Activated effector memory CD4-positive, alpha-beta T cell treated with anti-CD3 and anti-CD28 coated beads, Interleukin-2, amount 50 U/mL, for 16 hours (primary cell): ENCODE measurements around the gene FAM107B.
"Not testable (repeated sequence)": the region's sequence is repeated elsewhere in the genome, so short reads cannot be mapped to it uniquely, and the experiment has no call there.

ENCODE experiments used
- DNase-seq: peaks from one replicate; pipeline ENCODE4 v3.0.0-alpha.2; 2020

The FAM107B gene

DNA sequence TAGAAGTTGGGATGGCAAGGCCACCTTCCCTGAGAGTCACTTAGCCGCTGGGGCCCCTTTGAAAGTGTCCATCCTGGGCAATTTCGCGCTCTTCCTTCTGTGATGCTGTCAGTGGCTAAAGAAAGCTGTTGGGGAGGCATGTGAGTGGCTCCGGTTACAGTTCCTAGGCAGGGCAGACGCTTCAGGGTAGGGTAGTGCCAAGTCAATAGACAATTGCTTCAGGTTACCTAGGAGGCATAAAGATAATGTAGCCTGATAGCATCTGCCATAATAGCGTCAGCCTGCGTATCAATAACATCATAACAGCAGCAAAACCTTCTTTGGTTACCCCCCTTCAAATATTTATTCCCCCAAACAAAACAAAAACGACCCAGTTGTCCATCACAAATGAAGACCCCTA, at the start of gene FAM107B:
Gene FAM107B (minus strand): TSS at position 101 of the 400 bp plus-strand sequence. CDS start 234 bp downstream, outside the sequence.
- no peak for DNase-seq

DNA sequence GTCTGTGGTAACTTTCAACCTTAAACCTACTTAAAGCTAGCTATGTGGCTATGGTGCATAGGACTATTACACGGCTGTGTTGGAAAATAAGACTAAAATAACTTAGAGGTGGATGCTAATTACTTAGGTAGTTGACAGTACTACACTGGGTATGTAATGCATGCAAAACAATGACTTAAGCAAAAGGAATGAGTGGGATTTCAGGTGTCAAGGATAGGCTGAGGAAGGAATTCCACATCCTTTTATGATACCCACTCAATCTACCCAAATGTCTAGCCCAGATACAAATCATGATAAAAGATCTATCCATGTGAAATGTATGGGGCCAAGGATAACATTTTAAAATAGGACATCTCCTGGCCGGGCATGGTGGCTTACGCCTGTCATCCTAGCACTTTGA, 49.3 kb upstream of the FAM107B start:
- no peak for DNase-seq

DNA sequence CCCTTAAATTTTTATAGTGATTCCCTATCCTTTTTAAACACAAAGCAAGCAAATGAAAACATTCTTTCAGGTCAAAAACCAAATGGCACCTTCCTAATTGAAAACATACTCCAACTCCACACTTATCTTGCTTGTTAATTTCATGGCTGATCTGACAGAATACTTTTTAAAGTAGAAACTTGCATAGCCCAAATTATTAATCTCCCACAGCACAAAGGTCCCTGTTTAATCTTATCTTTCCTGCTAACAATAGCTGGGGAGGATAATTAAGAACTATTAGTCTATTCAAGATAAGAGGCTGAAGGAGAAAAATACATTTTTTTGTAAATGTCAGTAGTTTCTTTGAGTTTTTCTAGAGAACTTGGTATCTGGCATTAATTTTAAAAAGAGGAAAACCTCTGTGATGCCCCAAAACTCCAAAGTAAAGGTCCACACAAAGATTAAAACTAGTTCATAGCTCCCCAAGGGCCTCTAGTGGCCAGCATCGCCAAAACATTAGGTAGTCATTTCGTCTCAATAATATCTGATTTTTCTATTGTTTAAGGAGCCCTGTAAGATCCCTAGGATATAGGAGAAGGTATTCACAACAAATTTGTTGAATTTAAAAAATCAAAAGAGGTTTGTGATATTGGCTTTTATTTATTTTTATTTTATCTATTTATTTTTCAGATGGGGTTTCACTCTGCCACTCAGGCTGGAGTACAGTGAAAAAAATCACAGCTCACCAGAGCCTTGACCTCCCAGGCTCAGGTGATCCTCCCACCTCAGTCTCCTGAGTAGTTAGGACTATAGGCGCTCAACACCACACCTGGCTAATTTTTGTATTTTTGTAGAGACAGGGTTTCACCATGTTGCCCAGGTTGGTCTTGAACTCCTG, 48.4 kb upstream of the FAM107B start:
- DNase-seq = peak; percentile 76

DNA sequence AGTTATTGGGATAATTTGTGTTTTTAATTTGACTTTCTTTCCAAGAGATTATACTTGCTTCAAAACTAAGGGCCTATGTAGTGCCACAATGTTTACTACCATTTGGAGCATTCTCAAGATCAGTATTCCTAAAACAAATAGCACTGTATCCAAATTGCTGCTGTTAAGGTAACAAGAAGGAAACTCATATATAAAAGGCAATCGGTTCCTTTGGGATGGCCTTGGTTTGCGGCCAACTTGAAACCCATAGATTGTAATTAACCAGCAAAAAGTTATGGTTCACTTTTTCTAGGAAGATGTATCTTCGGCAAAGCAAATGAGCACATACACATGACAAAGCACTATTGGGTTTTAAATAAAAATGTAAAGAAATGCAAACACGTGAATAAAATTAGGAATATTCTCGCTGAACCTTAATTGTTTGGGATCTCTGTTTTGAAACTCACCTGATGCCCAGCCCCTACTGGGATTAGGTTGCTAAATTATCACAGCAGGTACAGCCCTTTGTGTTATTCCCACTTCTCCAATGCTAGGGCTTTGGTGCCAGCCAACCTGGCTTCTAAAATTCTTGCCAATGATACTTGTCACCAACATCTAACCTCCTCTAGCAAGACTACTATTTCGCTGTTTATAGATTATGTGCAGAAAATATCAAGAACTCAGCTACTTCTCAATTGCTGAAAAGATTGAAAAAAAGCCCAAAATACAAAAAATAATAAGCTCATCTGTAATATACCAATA, 47.1 kb upstream of the FAM107B start:
- no peak for DNase-seq

DNA sequence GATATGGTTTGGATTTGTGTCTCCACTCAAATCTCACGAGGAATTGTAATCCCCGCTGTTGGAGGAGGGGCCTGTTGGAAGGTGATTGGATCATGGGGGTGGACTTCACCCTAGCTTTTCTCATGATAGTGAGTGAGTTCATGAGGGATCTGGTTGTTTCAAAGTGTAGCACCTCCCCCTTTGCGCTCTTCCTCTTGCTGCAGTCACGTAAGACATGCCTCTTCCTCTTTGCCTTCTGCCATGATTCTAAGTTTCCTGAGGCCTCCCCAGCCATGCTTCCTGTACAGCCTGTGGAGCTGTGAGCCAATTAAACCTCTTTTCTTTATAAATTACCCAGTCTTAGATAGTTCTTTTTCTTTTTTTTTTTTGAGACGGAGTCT, 46.1 kb upstream of the FAM107B start:
- DNase-seq = no peak

DNA sequence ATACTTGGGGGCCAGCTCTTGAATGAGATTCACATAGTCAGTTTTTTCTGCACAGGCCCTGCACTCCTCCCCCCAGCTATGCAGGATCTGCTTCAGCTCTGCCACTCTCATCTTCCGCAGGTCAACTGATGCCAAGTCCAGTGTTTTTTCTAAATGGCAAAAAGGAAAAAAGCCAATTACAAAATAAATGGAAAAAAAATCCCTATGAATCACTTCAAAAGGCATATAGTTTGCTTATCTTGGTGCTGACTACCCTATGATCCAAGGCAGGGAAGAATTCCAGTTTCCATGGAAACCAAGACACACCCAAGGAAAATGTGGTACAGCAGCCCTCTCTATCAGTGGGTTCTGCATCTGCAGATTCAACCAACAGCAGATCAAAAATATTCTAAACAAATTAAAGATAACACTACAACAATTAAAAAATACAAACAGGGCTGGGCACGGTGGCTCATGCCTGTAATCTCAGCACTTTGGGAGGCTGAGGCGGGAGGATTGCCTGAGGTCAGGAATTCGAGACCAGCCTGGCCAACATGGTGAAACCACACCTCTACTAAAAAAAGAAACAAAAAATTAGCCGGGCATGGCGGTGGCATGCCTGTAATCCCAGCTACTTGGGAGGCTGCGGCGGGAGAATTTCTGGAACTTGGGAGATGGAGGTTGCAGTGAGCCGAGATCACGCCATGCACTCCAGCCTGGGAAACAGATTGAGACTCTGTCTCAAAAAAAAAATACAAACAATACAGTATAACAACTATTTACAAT, 45.5 kb upstream of the FAM107B start:
- no peak for DNase-seq

DNA sequence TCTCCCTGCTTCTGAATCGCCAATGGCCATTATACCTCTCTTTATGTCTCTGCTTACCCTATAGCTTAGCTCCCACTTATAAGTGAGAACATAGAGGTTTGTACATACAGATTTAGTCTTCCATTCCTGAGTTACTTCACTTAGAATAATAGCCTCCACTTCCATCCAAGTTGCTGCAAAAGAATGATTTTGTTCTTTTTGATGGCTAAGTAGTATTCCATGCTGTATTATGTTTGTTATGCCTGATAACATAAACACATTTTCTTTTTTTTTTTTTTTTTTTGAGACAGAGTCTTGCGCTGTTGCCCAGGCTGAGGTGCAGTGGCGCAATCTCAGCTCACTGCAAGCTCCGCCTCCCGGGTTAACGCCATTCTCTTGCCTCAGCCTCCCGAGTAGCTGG, 42.0 kb upstream of the FAM107B start:
- DNase-seq = not testable (repeated sequence)

DNA sequence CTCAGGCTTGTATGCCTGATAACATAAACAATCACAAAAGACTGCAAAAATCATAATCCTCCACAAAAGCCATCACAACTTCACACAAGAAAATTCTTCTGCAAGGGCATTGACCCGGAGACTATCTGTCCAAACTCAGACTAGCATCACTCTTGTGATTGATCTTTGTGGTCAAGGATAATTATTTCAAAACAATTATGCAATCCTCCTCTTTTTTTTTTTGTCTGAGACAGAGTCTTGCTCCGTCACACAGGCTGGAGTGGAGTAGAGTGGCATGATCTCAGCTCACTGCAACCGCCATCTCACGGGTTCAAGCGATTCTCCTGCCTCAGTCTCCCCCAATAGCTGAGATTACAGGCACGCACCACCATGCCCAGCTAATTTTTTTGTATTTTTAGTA, 41.0 kb upstream of the FAM107B start:
- DNase-seq = no peak

DNA sequence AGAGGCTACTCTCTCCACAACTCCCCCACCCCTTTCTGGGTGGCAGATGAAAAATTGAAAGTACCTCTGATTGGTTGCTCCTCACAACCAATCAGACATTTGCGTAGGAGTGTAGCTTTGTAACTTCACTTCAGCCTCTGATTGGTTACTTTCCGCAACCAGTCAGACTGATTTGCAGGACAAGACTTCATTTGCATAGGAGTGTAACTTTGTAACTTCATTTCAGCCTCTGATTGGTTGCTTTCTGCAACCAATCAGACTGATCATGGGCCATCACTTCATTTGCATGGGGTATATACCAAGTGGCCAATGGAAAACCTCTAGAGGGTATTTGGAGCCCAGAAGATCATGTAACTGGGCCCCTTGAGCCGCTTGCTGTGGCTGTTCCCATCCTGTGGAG, 37.6 kb upstream of the FAM107B start:
- no peak for DNase-seq

DNA sequence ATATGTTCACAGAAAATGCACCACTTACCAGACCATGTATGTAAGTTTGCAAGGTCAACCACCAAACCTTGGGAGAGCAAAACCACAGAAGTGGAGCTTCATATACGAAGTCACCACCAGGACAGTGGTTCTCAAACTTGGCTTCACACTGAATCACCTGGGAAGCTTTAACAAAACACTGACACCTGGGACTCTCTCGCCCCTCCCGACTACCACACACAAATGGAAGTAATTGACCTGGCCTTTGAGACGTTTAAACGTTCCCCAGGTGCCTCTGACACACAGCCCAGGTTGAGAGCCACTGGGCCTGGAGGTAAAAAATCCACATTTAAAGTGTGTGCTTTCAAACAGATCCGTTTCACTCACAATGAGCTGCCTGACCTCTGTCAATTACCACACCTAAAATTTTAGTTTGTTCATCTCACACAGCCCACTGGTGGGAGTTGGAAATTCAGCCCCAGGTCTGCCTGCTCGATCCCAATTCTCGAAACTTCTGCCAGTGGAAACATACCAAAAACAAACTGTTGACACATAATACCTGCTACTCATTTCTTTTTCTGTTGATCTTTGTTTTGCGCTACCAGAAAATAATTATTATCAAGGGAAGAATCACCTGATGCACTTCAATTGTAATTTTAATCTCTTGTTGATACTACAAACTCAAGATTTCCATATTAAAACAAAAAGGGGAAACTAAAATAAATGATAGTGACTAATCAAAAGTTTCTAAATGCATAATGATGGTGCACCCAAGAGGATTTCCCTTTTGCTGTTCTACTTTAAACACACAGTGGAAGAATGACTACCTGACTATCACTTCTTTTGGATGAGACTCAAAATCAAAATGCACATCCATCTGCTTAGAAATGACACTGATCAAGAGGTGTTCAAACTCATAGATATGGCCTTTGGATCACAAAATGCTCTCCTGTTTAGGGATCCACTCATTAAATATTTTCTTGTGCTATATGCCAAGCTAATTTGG, 36.6 kb upstream of the FAM107B start:
- DNase-seq = no peak

DNA sequence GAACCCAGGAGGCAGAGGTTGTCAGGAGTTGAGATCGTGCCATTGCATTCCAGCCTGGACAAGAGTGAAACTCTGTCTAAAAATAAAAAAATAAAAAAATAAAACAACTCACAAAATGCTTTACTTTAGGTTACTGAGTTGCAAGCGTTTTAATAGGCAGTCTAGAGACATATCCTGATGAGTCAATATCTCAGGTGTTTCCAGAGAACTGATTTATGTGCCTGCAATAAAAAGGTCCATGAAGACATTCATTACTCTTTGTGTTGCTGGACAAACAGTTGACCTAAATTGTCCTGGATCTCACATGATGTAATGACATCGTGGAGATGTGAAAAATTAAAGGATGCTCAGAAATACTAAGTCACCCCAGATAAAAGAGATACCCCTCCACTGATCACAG, 31.6 kb upstream of the FAM107B start:
- DNase-seq = no peak

DNA sequence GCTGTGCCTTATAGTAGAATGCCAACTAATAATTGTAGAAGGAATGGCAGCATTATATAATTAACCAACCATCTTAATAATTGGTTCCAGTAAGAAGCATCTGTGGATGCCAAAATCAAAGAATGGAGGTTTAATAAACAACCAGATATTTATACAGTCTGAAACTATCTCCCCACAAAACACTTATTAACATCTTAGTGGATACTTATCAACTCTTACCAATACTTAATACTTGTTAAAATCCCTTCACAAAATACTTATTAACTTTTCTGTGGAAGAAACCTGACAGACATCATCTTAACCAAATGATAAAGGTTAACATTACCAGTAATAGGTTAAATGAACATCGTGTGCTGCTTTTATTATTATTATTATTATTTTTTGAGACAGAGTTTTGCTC, 29.1 kb upstream of the FAM107B start:
- no peak for DNase-seq

DNA sequence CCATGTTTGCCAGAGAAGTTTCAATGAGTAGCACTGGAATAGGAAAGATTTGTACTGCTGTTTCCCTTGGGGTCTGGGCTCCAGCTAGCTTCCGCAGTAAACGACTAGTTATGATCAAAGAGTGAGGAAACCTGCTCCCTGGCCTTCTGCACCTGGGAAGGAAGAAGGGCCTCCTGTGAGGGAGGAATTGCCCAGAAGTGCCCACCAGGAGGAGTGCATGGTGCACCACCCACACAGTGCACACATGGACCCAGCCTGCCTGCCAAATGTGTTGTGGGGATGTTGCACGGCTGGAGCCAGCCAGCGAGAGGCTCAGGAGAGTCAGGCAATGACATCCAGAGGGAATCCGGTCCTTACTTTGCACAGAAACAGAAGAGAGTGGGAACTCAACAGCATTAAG, 27.0 kb upstream of the FAM107B start:
- no peak for DNase-seq

DNA sequence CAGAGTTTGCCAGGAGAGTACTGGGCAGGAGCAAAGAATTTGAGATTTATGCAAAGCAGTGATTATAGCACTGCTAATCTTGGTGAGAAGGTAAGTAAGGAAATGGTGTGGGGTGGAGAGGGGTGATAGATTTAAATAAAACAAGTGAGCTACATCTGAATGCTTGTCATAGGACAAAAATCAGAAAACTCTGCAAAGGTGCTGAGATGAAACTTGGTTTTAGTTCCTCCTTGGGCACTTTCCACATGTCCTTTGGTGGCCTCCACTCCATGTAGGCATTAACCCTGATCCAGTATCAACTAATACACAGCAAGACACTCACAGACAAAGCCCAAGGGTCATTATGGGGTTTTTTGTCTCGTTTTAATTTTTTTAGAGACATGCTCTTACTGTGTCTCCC, 25.7 kb upstream of the FAM107B start:
- no peak for DNase-seq

DNA sequence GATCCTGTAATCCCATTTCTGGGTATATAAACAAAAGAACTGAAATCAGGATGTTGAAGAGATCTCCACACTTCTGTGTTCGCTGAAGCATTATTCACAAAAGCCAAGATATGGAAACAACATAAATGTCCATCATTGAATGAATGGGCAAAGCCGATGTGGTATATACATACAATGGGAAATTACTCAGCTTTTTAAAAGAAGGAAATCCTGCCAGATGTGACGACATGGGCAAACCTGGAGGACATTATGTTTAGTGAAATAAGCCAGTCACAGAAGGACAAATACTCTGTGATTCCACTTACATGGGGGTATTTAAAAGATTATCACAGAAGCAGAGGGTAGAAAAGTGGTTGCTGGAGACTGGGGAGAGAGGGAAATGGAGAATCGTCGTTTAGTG, 23.9 kb upstream of the FAM107B start:
- DNase-seq = no peak

DNA sequence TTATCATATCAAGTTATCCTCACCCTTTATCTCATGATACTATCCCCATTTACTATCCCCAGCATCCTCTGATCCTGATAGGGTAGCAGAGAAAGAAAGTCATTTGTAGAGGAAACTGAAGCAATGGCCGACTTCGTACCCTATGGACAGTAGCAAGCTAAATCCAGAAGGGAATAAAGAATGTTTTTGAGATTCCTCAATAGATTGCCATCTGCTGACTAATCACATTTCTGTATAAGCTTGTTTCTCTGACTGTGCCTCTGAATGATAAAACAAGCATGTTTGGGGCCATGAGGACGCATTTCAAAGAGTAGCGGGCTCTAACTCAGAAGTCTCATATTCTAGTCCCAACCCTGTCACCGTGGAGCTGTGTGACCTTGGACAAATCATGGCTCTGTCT, 13.2 kb upstream of the FAM107B start:
- DNase-seq = no peak

DNA sequence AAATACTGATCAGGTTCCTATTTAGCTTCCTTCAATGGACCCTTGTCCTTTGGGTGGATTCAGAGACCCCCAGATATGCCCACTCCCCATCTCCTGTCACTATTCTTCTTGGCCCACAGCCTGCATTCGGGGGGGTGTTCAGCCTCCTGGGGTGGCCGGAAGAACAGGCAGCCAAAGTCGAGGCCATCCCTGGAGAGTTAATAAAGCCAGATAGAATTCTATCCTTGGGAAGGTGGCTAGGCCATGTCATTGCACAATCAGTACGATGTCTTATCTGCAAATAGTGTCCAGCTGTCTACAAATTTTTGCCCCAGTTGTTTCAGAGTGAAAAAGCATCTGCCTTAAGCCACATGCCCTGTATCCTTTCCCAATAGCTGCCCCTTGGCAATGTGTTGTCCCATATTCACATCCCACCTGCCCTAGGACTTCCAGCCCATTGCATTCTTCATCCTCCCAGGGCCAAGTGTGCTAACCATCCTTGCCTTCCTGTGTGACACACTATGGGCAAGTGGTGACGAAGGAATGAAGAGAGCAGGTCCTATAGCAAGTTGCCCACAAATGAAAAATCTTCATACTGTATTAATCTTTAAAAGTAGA, 9.9 kb upstream of the FAM107B start:
- no peak for DNase-seq

DNA sequence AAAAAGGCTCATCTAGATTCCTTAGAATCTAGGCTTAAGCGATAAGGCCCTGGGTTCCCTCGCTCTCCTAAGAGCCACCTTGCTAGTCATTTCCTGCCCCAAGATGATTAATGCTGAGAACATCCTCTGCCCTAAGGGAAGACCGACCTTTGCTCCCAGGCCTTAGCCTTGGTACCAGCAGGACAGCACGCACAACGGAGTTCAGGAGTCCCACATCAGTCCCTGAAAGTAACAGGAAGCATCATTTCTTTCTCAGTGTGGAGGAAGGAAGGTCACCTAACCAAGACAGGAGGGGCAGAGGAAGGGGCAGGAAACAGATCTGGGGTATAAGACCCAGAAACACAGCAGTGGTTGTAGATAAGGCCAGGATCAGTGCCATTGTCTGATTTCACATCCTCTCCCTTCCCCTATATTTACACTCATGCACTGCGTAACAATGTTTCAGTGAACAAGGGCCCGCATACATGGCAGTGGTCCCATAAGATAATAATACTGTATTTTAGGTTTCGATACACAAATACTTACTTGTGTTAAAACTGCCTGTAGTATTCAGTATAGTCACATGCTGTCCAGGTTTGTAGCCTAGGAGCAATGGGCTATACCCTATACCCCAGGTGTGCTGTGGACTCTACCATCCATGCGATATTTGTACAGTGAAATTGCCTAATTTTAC, 8.1 kb upstream of the FAM107B start:
- DNase-seq = no peak

DNA sequence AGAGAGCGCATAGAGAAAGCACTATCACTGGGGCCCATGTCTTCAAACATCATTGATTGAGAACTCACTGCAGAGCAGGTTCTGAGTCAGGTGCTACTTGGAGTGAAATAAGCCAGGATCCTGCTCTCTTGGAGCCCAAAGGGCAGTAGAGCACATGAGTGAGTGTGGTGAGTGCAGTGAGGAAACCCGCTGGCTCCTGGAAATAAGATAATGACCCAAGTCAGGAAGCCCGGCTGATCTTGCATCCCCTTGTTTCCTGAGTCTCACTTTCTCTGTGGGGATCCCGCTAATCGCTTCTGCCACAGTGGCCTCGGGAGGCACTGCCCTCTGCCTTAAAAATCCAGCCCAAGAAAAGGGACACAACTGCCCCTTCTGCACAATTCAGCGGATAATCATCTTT, 7.1 kb upstream of the FAM107B start:
- no peak for DNase-seq

DNA sequence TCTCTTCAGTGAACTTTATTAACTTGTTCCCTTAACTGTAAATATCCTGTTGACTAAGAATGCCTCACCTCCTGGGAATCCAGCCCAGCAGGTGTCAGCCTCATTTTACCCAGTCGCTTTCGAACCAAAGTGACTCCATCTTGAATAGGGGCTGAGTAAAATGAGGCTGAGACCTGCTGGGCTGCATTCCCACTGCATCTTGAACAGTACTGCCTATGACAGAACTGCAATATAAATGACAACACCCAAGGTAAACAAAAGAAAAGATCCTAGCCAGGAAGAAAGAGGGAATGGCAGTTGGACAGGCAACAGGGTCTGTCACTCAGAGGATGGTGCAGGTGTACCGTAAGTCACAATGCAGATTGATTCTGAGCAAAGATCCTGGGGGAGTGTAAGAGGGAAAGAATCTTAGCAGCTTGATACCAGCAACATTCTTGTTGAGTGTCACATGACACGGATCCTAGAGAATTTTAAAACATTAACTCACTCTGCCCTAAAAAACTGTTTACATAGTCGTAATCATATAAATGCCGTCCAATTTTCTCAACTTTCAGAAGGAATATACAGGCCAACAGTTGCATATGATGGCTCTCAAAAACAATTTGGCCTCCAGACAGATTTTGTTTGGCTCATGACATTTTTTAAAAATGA, 4.4 kb upstream of the FAM107B start:
- DNase-seq = no peak

DNA sequence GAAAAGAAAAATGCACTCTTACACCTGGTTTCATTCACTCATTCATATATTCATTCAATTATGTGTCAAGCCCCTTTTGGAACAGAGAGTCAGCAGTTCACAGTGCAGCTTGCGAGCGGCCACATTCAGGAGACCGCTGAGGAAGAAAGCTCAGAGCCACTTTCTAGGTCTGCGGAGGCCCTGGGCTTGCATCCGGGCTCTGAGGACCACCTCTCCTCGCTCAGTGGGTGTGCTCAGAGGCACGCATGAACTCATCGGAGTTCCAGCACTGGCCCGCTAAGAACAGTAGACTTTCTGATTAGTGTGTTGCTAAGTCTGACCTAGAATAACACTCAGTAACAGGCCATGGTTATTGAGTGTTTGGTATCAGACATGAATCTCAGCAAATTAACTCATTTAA, 1.8 kb upstream of the FAM107B start:
- DNase-seq = no peak
